Activated CD4-positive, alpha-beta memory T cell treated with anti-CD3 and anti-CD28 coated beads, Interleukin-2, amount 10 ng/mL, durations not matched to agents 7 days and 5 days (primary cell): ENCODE measurements around the gene CALHM6. TPM values are rescaled to one million over a fixed set of nuclear protein-coding genes. Genes with fewer than 3 reads are reported as not detected.
A peak's percentile ranks its signal among the peaks of the same experiment; 100 is the strongest.

Source experiments
- CTCF ChIA-PET: fragments of 350-600 bp; sonication (Branson Sonifier 250); formaldehyde crosslinking; loops from one replicate; lab custom pipeline; 2021; ENCODE audit warnings: antibody characterized with exemption, inconsistent platforms; lab: Charles Lee
- POLR2A ChIA-PET: fragments of 350-600 bp; sonication (Branson Sonifier 250); formaldehyde crosslinking; loops from one replicate; lab custom pipeline; 2021; ENCODE audit warnings: antibody characterized with exemption; lab: Charles Lee
- DNase-seq: peaks from one replicate; pipeline ENCODE4 v3.0.0-alpha.2; 2020
- H3K27ac Mint-ChIP-seq: one replicate; pipeline ENCODE4 v1.8.0; 2021; ENCODE audit warnings: mild to moderate bottlenecking, mixed read lengths
- H3K27me3 Mint-ChIP-seq: one replicate; pipeline ENCODE4 v1.8.0; 2021; ENCODE audit warnings: mixed read lengths
- H3K36me3 Mint-ChIP-seq: one replicate; pipeline ENCODE4 v1.8.0; 2021; ENCODE audit warnings: low read depth, mixed read lengths
- H3K4me1 Mint-ChIP-seq: one replicate; pipeline ENCODE4 v1.8.0; 2021; ENCODE audit warnings: mixed read lengths
- H3K4me3 Mint-ChIP-seq: one replicate; pipeline ENCODE4 v1.8.0; 2021; ENCODE audit warnings: mild to moderate bottlenecking, mixed read lengths
- H3K9me3 Mint-ChIP-seq: one replicate; pipeline ENCODE4 v1.8.0; 2021; ENCODE audit warnings: mixed read lengths
- total RNA-seq, 2 experiments: library from RNA; stranded (reverse); gene quantifications; one replicate each; pipeline ENCODE4 v1.2.3, GENCODE V29; 2021

The CALHM6 gene
- total RNA-seq, 2 experiments from 2014 or later: 11.2 to 13.1 TPM

DNA sequence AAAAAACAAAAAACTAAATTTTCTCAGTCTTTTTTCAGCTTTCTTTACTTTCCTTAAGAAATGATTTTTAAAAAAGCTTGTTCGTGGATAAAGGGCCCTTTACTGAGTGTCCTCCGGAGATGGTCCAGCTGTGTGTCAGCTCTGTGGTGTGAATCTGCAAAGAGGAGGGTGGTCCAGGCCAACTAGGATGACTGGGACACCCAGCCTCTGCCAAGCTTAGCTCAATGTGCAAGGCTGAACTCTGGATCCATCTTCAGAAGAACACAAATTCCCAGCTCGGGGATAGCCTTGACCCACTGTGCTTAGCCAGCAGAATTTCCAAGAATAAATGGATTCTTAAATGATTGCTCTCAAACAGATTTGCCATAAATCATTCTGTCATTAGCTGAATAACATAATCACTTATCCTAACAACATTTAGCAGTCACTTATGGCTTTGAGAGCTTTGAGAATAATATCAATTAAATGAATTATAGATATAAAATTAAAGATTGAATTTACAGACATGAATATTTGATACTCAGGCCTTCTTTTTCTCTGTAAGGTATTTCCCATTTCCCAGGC, 36.0 kb downstream of the CALHM6 start:
- no peaks in the 10 kb centered on the region for H3K9me3 Mint-ChIP-seq
- H3K36me3 Mint-ChIP-seq: no peaks in the 10 kb centered on the region
- DNase-seq: no peak
- no peak overlapping the region for H3K27ac Mint-ChIP-seq
- H3K4me3 Mint-ChIP-seq: no peak overlapping the region
- CTCF ChIA-PET: interaction anchor here (1.2 kb wide), 1 partner anchor 64 kb away, joined by 3 read pairs; no protein-coding TSS in a partner anchor
- no peaks in the 10 kb centered on the region for H3K4me1 Mint-ChIP-seq
- POLR2A ChIA-PET: no interaction called here
- H3K27me3 Mint-ChIP-seq: peaks cover 30% of the 10 kb centered on the region

DNA sequence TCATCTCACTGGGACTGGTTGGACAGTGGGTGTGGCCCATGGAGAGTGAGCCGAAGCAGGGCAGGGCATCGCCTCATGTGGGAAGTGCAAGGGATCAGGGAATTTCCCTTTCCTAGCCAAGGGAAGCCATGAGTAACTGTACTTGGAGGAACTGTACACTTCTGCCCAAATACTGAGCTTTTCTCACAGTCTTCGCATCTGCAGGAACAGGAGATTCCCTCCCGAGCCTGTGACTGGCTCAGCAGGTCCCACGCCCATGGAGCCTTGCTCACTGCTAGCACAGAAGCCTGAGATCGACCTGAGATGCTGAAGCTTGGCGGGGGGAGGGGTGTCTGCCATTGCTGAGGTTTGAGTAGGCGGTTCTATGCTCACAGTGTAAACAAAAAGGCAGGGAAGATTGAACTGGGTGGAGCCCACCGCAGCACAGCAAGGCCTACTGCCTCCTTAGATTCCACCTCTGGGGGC, 39.8 kb downstream of the CALHM6 start:
- peaks cover 50% of the 10 kb centered on the region for H3K27me3 Mint-ChIP-seq
- H3K4me3 Mint-ChIP-seq: no peak overlapping the region
- no peak overlapping the region for H3K27ac Mint-ChIP-seq
- no peaks in the 10 kb centered on the region for H3K36me3 Mint-ChIP-seq
- DNase-seq: peak; percentile 17
- CTCF ChIA-PET: interaction anchor here (1.4 kb wide), 1 partner anchor 11 kb away, joined by 4 read pairs; no protein-coding TSS in a partner anchor
- POLR2A ChIA-PET: no interaction called here
- H3K4me1 Mint-ChIP-seq: no peaks in the 10 kb centered on the region
- peaks cover 2% of the 10 kb centered on the region for H3K9me3 Mint-ChIP-seq

DNA sequence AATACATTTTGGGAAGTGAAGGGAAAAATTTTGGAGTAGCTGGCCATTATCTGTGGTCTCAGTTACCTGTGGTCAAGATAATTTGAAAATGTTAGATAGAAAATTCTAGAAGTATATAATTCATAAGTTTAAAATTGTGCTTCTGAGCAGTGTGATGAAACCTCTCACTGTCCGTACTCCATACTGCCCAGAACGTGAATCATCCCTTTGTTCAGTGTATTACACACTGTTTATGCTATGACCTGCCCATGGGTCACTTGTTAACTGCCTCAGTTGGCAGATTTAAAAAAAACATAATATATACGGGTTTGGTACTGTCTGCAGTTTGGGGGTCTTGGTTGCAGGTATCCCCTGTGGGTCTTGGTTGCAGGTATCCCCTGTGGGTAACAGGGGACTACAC, 46.1 kb downstream of the CALHM6 start:
- no peaks in the 10 kb centered on the region for H3K4me1 Mint-ChIP-seq
- H3K36me3 Mint-ChIP-seq: no peaks in the 10 kb centered on the region
- peaks cover 4% of the 10 kb centered on the region for H3K9me3 Mint-ChIP-seq
- POLR2A ChIA-PET: no interaction called here
- H3K27ac Mint-ChIP-seq: no peak overlapping the region
- no peak overlapping the region for H3K4me3 Mint-ChIP-seq
- DNase-seq: no peak
- H3K27me3 Mint-ChIP-seq: peaks cover 45% of the 10 kb centered on the region
- CTCF ChIA-PET: no interaction called here

DNA sequence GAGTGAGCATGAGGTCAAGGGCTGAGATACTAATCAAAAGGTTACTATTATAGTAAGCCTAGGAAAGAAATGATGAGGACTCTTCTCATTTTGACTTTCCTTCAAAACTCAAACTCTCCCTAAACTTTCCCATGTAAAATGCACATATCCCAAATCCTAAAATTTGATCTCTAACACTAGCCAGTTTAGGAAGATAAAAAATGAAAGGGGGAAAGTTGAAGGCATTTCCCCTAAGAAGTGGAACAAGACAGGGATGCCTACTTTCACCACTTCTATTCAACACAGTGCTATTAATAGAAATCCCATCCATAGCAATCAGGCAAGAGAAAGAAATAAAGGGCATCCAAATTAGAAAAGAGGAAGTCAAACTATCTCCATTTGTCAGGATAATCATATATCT, 47.4 kb downstream of the CALHM6 start:
- Mint-ChIP-seq H3K27me3 (peaks cover 35% of the 10 kb centered on the region), H3K4me3 (no peak overlapping the region), H3K27ac (no peak overlapping the region), H3K9me3 (peaks cover 4% of the 10 kb centered on the region), H3K36me3 (no peaks in the 10 kb centered on the region), H3K4me1 (no peaks in the 10 kb centered on the region)
- CTCF ChIA-PET: no interaction called here
- POLR2A ChIA-PET: no interaction called here
- DNase-seq: no peak

DNA sequence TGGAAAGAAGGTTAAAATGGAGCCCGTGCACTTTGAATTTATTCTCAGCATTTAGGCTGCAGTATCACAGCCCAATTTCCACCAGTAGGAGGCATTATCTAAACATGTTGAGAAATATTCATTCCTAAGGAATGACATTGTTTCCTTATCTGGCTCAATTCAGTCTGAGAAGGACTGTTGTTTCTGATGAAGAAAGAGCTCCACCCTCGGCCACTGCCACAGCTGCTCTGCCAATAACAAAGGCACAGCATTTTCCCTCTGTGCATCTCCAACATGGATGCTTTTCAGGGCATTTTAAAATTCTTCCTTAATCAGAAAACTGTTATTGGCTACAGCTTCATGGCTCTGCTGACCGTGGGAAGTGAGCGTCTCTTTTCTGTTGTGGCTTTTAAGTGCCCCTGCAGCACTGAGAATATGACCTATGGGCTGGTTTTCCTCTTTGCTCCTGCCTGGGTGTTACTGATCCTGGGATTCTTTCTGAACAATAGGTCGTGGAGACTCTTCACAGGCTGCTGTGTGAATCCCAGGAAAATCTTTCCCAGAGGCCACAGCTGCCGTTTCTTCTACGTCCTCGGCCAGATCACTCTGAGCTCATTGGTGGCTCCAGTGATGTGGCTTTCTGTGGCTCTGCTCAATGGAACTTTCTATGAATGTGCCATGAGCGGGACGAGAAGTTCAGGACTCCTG, 50.4 kb downstream of the CALHM6 start, which contains the start of gene CALHM5:
TSS of gene CALHM5 (plus strand) at position 216 of the 687 bp plus-strand sequence. CDS start at position 274, 58 bp downstream.
- ChIA-PET CTCF (no interaction called here), POLR2A (no interaction called here)
- peaks cover 2% of the 10 kb centered on the region for H3K9me3 Mint-ChIP-seq
- no peak within 1 kb of the TSS for H3K27ac Mint-ChIP-seq
- H3K27me3 Mint-ChIP-seq: peaks cover 23% of the 10 kb centered on the region
- no peaks in the 10 kb centered on the region for H3K36me3 Mint-ChIP-seq
- H3K4me3 Mint-ChIP-seq: no peak within 1 kb of the TSS
- no peak for DNase-seq
- H3K4me1 Mint-ChIP-seq: no peaks in the 10 kb centered on the region

DNA sequence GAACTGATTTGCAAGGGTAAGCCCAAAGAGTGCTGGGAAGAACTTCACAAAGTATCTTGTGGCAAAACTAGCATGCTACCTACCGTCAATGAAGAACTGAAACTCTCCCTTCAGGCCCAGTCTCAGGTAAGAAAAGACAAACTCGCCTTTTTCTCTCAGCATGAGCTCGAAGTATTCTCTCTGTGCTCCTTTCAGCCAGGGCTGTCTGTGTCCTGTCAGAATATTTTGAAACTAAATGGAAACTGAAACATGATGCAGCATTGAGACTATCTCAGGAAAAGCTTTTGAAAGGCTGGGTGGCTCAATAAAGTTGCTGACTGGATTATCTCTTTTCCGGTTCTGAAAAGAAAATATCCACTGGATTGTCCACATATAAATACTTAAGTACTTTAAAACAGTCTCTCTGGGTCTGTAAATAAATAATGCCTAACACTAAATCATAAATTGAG, 51.0 kb downstream of the CALHM6 start:
- CTCF ChIA-PET: interaction anchor here (0.7 to 1.2 kb wide), 3 partner anchors 11 to 49 kb away, joined by 3 to 4 read pairs (median 3); no protein-coding TSS in a partner anchor
- DNase-seq: no peak
- Mint-ChIP-seq H3K27me3 (peaks cover 22% of the 10 kb centered on the region), H3K27ac (no peak overlapping the region), H3K4me3 (no peak overlapping the region), H3K9me3 (peaks cover 2% of the 10 kb centered on the region), H3K36me3 (no peaks in the 10 kb centered on the region), H3K4me1 (no peaks in the 10 kb centered on the region)
- POLR2A ChIA-PET: no interaction called here

DNA sequence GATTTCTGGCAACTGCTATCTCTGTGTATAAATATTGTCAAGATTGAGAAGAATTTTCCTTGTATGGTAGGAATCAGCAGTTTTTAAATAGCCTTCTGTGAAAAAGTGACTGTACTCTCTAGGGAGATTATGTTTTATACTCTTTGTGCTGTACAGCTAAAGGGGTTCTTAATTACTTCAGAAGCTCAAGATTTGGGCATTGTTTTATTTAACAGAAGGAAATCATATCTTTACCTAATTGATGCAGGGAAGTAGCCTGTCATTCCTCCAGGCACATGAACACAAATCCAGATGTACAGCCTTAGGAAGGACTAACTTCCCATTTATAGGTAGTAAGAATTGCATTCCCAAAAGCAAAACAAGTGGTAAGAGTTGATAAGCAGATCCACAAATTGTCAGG, 51.6 kb downstream of the CALHM6 start:
- POLR2A ChIA-PET: no interaction called here
- Mint-ChIP-seq H3K9me3 (no peaks in the 10 kb centered on the region), H3K27ac (no peak overlapping the region), H3K4me3 (no peak overlapping the region), H3K4me1 (no peaks in the 10 kb centered on the region), H3K27me3 (peaks cover 21% of the 10 kb centered on the region), H3K36me3 (no peaks in the 10 kb centered on the region)
- no peak for DNase-seq
- CTCF ChIA-PET: interaction anchor here (0.7 to 1.5 kb wide), 4 partner anchors 10 to 49 kb away, joined by 3 to 4 read pairs (median 3); no protein-coding TSS in a partner anchor

Other genes with a start within 250 kb of the CALHM6 start
- 10 to 100 TPM; 16.9 TPM for gene TSPYL4, start 207.3 kb upstream of the CALHM6 start, total RNA-seq
- gene TSPYL1, start 181.4 kb upstream of the CALHM6 start, total RNA-seq: 10 to 100 TPM; 47.6 to 48.4 TPM
- gene DSE, start 90.4 kb upstream of the CALHM6 start, total RNA-seq: 1 to 10 TPM; 5.1 to 7.5 TPM
- gene CALHM5, start 50.3 kb downstream of the CALHM6 start, total RNA-seq: not detected
- not detected for gene TRAPPC3L, start 84.3 kb downstream of the CALHM6 start, total RNA-seq
- not detected for gene CALHM4, start 92.4 kb downstream of the CALHM6 start, total RNA-seq
- 10 to 100 TPM; 37.8 to 39.5 TPM for gene RWDD1, start 110.1 kb downstream of the CALHM6 start, total RNA-seq
- under 1 TPM; 0.10 to 0.15 TPM for gene RSPH4A, start 155.1 kb downstream of the CALHM6 start, total RNA-seq
- 10 to 100 TPM; 18.8 to 19.7 TPM for gene ZUP1, start 207.4 kb downstream of the CALHM6 start, total RNA-seq
- 1 to 10 TPM; 7.1 to 9.9 TPM for gene KPNA5, start 219.8 kb downstream of the CALHM6 start, total RNA-seq